Urinary bladder (tissue), 4 donors: ENCODE measurements around the gene IST1. TPM values are rescaled to one million over a fixed set of nuclear protein-coding genes. Genes with fewer than 3 reads are reported as not detected.

Experiments used
- DNase-seq: peaks from one replicate; pipeline ENCODE4 v3.0.0-alpha.2; 2015; ENCODE audit errors: extremely low spot score
- H3K27ac ChIP-seq: one replicate; pipeline ENCODE4 v1.5.1; 2013; ENCODE audit warnings: low read depth, mild to moderate bottlenecking, moderate library complexity
- H3K36me3 ChIP-seq: one replicate; pipeline ENCODE4 v1.6.1; 2013; ENCODE audit warnings: mild to moderate bottlenecking, moderate library complexity; ENCODE audit not compliant: insufficient read depth
- H3K4me1 ChIP-seq: one replicate; pipeline ENCODE4 v1.6.1; 2013; ENCODE audit warnings: mild to moderate bottlenecking, moderate library complexity; ENCODE audit not compliant: insufficient read depth
- H3K4me3 ChIP-seq: one replicate; pipeline ENCODE4 v1.5.1; 2013; ENCODE audit warnings: low read depth, low read length
- WGBS: extraction: QIAGEN DNeasy Blood & Tissue Kit; methylation state at CpG from one replicate; pipeline ENCODE4 v1.1.7; 2013; 5-methylcytosine and 5-hydroxymethylcytosine counted together
- polyA plus RNA-seq: library from polyadenylated mRNA; stranded (reverse); fragments of 200-250 nt; gene quantifications from one replicate; pipeline ENCODE4 v1.2.3, GENCODE V29; 2013
- total RNA-seq: library from RNA; depleted of rRNA; stranded (reverse); fragments of >200 nt; gene quantifications from one replicate; pipeline ENCODE4 v1.2.3, GENCODE V29; 2014
- donor health status: healthy with polysubstance abuse.
- donor health status: healthy.

Gene IST1
- total and polyA plus RNA-seq, 2 donors, result 137 to 183 TPM

GRCh38 chr16:71915350-71915749, 20.0 kb downstream of the IST1 start:
- H3K27ac ChIP-seq, result no peak overlapping the region
- no peaks in the 10 kb centered on the region for H3K4me1 ChIP-seq
- H3K4me3 ChIP-seq, result no peak overlapping the region
- no peak for DNase-seq
- H3K36me3 ChIP-seq, result peaks cover 6% of the 10 kb centered on the region
- 97% methylated on average over 2 of the region's 2 CpGs for WGBS

GRCh38 chr16:71916397-71916920, 21.1 kb downstream of the IST1 start:
- no peak overlapping the region for H3K4me3 ChIP-seq
- WGBS, result 89% methylated on average over 11 of the region's 11 CpGs
- H3K36me3 ChIP-seq, result peaks cover 12% of the 10 kb centered on the region
- no peak for DNase-seq
- no peak overlapping the region for H3K27ac ChIP-seq
- H3K4me1 ChIP-seq, result no peaks in the 10 kb centered on the region

DNA sequence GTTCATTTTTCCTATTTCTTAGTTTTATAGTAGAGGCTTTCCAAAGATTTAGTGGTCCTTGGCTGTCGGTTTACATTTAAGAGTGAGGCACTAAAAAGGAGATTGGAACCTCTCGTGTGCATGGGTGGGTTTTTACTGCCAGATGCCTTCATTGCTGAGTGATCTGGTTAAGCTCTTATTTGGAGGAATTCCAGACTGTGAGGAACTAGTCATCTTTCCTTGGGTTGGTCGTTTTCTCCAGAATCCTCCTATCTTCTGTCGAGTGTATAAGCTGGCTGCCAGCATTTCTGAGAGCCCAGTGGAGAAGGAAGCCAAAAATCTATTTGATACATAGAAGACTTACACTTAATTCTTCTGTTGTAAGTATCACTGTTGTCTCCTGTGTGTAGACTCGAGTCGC, 22.6 kb downstream of the IST1 start:
- WGBS, result 35% methylated on average over 6 of the region's 6 CpGs
- DNase-seq, result no peak
- Histone ChIP-seq H3K4me1 (no peaks in the 10 kb centered on the region), H3K4me3 (no peak overlapping the region), H3K27ac (no peak overlapping the region), H3K36me3 (peaks cover 14% of the 10 kb centered on the region)

GRCh38 chr16:71919035-71919434, 23.7 kb downstream of the IST1 start:
- H3K36me3 ChIP-seq, result peaks cover 21% of the 10 kb centered on the region
- H3K4me3 ChIP-seq, result no peak overlapping the region
- 86% methylated on average over 3 of the region's 3 CpGs for WGBS
- no peak for DNase-seq
- no peak overlapping the region for H3K27ac ChIP-seq
- H3K4me1 ChIP-seq, result no peaks in the 10 kb centered on the region

DNA sequence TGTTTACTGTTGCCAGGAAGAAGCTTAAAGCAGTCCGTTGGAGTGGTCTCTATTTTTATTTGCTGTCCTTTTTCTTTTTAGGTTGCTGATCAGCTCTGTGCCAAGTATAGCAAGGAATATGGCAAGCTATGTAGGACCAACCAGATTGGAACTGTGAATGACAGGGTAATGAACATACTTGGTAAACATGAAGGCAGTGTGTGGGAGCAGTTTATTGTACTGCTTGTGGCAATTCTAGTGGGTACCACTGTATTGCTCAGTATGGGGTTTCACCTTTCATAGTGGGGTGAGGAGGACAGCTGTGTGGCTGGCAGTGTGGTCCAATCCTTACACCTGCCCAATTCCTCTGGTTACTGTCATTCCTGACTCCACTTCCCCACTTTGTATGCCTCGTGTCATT, 25.3 kb downstream of the IST1 start:
- H3K27ac ChIP-seq, result no peak overlapping the region
- H3K4me1 ChIP-seq, result no peaks in the 10 kb centered on the region
- DNase-seq, result no peak
- WGBS, result 77% methylated on average over 2 of the region's 2 CpGs
- H3K36me3 ChIP-seq, result peaks cover 27% of the 10 kb centered on the region
- no peak overlapping the region for H3K4me3 ChIP-seq

DNA sequence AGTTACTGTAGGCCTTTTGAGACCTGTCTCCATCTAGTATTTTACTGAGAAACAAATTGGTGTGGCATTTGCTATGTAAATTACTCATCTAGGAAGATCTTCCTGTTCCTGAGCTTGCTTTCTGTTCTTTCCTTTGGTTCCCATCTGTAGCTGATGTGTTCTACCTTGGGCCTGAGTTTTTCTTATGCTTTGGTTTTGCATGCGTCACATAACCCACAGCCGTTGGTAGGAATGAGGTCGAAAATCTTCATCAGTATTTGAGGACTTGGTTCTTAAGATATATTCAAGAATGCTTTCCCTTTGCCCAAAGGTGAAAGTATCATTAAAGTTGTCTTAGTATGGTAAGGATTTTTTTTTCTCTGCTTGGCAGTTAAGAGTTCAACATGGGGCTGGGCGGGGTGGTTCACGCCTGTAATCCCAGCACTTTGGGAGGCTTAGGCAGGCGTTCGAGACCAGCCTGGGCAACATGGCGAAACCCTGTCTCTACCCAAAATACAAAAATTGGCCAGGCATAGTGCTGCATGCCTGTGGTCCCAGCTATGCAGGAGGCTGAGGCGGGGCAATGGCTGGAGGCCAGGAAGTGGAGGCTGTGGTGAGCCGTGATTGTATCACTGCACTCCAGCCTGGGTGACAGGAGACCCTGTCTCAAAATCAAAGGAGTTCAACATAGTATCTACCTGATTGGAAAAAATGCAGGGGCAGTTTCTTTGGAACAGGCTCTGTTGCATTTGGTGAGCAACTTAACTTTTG, 28.8 kb downstream of the IST1 start:
- H3K4me3 ChIP-seq, result no peak overlapping the region
- no peak for DNase-seq
- 84% methylated on average over 10 of the region's 10 CpGs for WGBS
- H3K4me1 ChIP-seq, result no peaks in the 10 kb centered on the region
- H3K36me3 ChIP-seq, result peaks cover 25% of the 10 kb centered on the region
- no peak overlapping the region for H3K27ac ChIP-seq

- H3K36me3 ChIP-seq, result peaks cover 23% of the 10 kb centered on the region
- DNase-seq, result no peak
- no peak overlapping the region for H3K27ac ChIP-seq
- no peaks in the 10 kb centered on the region for H3K4me1 ChIP-seq
- H3K4me3 ChIP-seq, result no peak overlapping the region
- WGBS, result 100% methylated on average over 2 of the region's 2 CpGs
These were observed 29.4 kb downstream of the IST1 start for GRCh38 chr16:71924710-71925109.

DNA sequence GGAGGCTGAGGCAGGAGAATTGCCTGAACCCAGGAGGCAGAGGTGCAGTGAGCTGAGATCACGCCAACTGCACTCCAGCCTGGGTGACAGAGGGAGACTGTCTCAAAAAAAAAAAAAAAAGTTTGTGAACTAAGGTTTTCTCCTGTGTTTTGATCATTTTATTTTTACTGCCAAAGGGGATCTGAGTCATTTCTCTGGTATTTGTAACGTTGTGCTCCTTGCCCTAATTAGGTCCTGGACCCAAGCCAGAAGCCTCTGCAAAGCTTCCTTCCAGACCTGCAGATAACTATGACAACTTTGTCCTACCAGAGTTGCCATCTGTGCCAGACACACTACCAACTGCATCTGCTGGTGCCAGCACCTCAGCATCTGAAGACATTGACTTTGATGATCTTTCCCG, 32.1 kb downstream of the IST1 start:
- no peaks in the 10 kb centered on the region for H3K4me1 ChIP-seq
- H3K27ac ChIP-seq, result no peak overlapping the region
- 18% methylated on average over 3 of the region's 3 CpGs for WGBS
- peaks cover 13% of the 10 kb centered on the region for H3K36me3 ChIP-seq
- DNase-seq, result peak; percentile 7
- H3K4me3 ChIP-seq, result no peak overlapping the region

DNA sequence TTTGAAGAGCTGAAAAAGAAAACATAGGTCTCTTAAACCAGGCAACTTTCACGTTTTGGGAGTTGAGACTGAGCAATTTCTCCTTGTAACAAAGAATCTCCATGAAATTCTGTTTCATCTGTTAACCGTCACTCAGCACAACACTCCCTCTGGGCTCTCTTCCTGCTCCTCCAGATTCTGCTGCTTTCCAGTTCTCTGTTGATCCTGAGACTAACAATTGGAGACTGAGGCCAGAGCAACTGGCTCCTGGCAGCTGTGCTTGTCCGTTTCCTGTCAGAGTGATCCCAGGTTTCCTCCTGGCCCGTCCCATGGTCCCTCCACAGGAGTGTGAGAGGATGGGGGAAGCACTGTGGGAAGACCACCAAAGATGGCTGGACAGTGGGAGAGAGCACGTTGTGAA, 32.5 kb downstream of the IST1 start:
- no peak for DNase-seq

GRCh38 chr16:71929048-71929447, 33.7 kb downstream of the IST1 start:
- 16% methylated on average over 3 of the region's 3 CpGs for WGBS
- Histone ChIP-seq H3K36me3 (peaks cover 6% of the 10 kb centered on the region), H3K4me1 (no peaks in the 10 kb centered on the region), H3K4me3 (no peak overlapping the region), H3K27ac (no peak overlapping the region)
- DNase-seq, result no peak

More for the DNA sequence above, 32.5 kb downstream of the IST1 start:
- H3K4me3 ChIP-seq, result no peak overlapping the region
- 24% methylated on average over 5 of the region's 5 CpGs for WGBS
- H3K4me1 ChIP-seq, result no peaks in the 10 kb centered on the region
- peaks cover 13% of the 10 kb centered on the region for H3K36me3 ChIP-seq
- no peak overlapping the region for H3K27ac ChIP-seq

- Histone ChIP-seq H3K27ac (no peak overlapping the region), H3K36me3 (peaks cover 6% of the 10 kb centered on the region), H3K4me3 (no peak overlapping the region), H3K4me1 (no peaks in the 10 kb centered on the region)
- DNase-seq, result no peak
- WGBS, result 71% methylated on average over 5 of the region's 5 CpGs
These were observed 34.8 kb downstream of the IST1 start for GRCh38 chr16:71930013-71930563.

GRCh38 chr16:71931001-71931400, 35.7 kb downstream of the IST1 start:
- WGBS, result 92% methylated on average over 2 of the region's 2 CpGs
- no peaks in the 10 kb centered on the region for H3K4me1 ChIP-seq
- H3K36me3 ChIP-seq, result peaks cover 2% of the 10 kb centered on the region
- H3K4me3 ChIP-seq, result no peak overlapping the region
- H3K27ac ChIP-seq, result no peak overlapping the region
- DNase-seq, result no peak

DNA sequence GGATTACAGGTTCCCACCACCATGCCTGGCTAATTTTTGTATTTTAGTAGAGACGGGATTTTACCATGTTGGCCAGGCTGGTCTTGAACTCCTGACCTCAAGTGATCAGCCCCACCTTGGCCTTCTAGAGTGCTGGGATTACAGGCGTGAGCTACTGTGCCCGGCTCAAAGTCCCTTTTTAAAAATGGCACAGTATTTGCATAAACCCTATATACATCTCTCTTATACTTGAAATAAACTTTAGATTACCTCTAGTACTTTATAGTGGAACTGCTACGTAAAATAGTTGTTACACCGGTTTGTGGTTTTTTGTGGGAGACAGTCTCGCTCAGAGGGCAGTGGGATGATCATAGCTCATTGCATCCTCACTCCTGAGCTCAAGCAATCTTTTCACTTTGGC, 36.3 kb downstream of the IST1 start:
- H3K36me3 ChIP-seq, result peaks cover 2% of the 10 kb centered on the region
- no peak for DNase-seq
- no peak overlapping the region for H3K27ac ChIP-seq
- WGBS, result 89% methylated on average over 6 of the region's 6 CpGs
- no peaks in the 10 kb centered on the region for H3K4me1 ChIP-seq
- no peak overlapping the region for H3K4me3 ChIP-seq

- WGBS, result 64% methylated on average over 1 of the region's 1 CpG
- DNase-seq, result no peak
- H3K27ac ChIP-seq, result no peak overlapping the region
- H3K4me1 ChIP-seq, result no peaks in the 10 kb centered on the region
- peaks cover 2% of the 10 kb centered on the region for H3K36me3 ChIP-seq
- H3K4me3 ChIP-seq, result no peak overlapping the region
These were observed 37.7 kb downstream of the IST1 start for GRCh38 chr16:71933017-71933416.
